ENCODE data around the gene ZNF579. TPM values are rescaled to one million over a fixed set of nuclear protein-coding genes. Genes with fewer than 3 reads are reported as not detected.
A peak's percentile ranks its signal among the peaks of the same experiment; 100 is the strongest.

ZNF579 gene
- total and polyA plus RNA-seq, 9 of the 15 experiments (the other 6 are each of a cell fraction or from before 2014, with no cell fraction given): 0.06 to 15.9 (median 1.6) TPM

GRCh38 chr19:55599468-55599841 lies 18.8 kb upstream of the ZNF579 start, which contains the start of gene FIZ1 (continued):
- no peak for TF ChIP-seq ZNF518B (CRISPR knock-in tag; IDR thresholded peaks at IDR 0.05)
- TF ChIP-seq, protein P1, sequence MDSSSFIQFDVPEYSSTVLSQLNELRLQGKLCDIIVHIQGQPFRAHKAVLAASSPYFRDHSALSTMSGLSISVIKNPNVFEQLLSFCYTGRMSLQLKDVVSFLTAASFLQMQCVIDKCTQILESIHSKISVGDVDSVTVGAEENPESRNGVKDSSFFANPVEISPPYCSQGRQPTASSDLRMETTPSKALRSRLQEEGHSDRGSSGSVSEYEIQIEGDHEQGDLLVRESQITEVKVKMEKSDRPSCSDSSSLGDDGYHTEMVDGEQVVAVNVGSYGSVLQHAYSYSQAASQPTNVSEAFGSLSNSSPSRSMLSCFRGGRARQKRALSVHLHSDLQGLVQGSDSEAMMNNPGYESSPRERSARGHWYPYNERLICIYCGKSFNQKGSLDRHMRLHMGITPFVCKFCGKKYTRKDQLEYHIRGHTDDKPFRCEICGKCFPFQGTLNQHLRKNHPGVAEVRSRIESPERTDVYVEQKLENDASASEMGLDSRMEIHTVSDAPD (CRISPR knock-in tag; IDR thresholded peaks at IDR 0.05): no peak
- TF ChIP-seq, protein P2, sequence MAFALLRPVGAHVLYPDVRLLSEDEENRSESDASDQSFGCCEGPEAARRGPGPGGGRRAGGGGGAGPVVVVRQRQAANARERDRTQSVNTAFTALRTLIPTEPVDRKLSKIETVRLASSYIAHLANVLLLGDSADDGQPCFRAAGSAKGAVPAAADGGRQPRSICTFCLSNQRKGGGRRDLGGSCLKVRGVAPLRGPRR (CRISPR knock-in tag; IDR thresholded peaks at IDR 0.05): no peak
- TF ChIP-seq FOXA3 (CRISPR knock-in tag; conservative IDR thresholded peaks at IDR 0.05 in 1 of 2, IDR thresholded peaks at IDR 0.05 in 1 of 2): no peak
- TF ChIP-seq JUNB (CRISPR knock-in tag; conservative IDR thresholded peaks at IDR 0.05): no peak
- no peak for TF ChIP-seq RFX7 (CRISPR knock-in tag; IDR thresholded peaks at IDR 0.05)
- TF ChIP-seq FOSL1 (tag; conservative IDR thresholded peaks at IDR 0.05): peak; percentile 38; the same call in 1 of the 2 replicates
- TF ChIP-seq HMGXB4 (CRISPR knock-in tag; IDR thresholded peaks at IDR 0.05): no peak
- TF ChIP-seq PCBP2 (IDR thresholded peaks at IDR 0.05; ENCODE audit: low read depth, low read length, poor library complexity, severe bottlenecking): no peak
- no peak for TF ChIP-seq CREBBP (IDR thresholded peaks at IDR 0.05; ENCODE audit: low read depth, low read length)
- TF ChIP-seq ZNF586 (CRISPR knock-in tag; conservative IDR thresholded peaks at IDR 0.05): no peak
- TF ChIP-seq ZC3H11A (IDR thresholded peaks at IDR 0.05; ENCODE audit: low read depth, low read length): no peak
- TF ChIP-seq THRAP3 (IDR thresholded peaks at IDR 0.05; ENCODE audit: borderline replicate concordance): no peak
- TF ChIP-seq GATA2 (CRISPR knock-in tag; IDR thresholded peaks at IDR 0.05): no peak
- TF ChIP-seq GABPA (tag; conservative IDR thresholded peaks at IDR 0.05; ENCODE audit: low read depth): peak; percentile 99
- TF ChIP-seq KDM5B (IDR thresholded peaks at IDR 0.05; ENCODE audit: insufficient replicate concordance, low read depth, low read length): peak; percentile 4
- TF ChIP-seq, protein P3, sequence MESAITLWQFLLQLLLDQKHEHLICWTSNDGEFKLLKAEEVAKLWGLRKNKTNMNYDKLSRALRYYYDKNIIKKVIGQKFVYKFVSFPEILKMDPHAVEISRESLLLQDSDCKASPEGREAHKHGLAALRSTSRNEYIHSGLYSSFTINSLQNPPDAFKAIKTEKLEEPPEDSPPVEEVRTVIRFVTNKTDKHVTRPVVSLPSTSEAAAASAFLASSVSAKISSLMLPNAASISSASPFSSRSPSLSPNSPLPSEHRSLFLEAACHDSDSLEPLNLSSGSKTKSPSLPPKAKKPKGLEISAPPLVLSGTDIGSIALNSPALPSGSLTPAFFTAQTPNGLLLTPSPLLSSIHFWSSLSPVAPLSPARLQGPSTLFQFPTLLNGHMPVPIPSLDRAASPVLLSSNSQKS (CRISPR knock-in tag; IDR thresholded peaks at IDR 0.05): no peak
- TF ChIP-seq ZNF274 (IDR thresholded peaks at IDR 0.05; ENCODE audit: borderline replicate concordance, low read depth, low read length): no peak
- peak; percentile 77 for TF ChIP-seq POLR2A (conservative IDR thresholded peaks at IDR 0.05)
- TF ChIP-seq HSF4 (CRISPR knock-in tag; IDR thresholded peaks at IDR 0.05; ENCODE audit: borderline replicate concordance): no peak
- TF ChIP-seq HDAC2 (IDR thresholded peaks at IDR 0.05): no peak

Measured in K562 (cell line).